OCI-LY3 (cell line): Measurements from ENCODE around the gene MARK4.

Source experiments
- H2AFZ ChIP-seq: fragments of 200-600, 300-600 bp; shearing (Covaris generic); 2 replicates; pipeline ENCODE4 v1.6.0; 2014; ENCODE audit warnings: antibody characterized with exemption, low read depth, low read length
- H3K27ac ChIP-seq: fragments of 200-600, 300-600 bp; sonication (generic); 2 replicates; pipeline ENCODE4 v1.5.1; 2014; ENCODE audit warnings: mild to moderate bottlenecking, low read length, moderate library complexity, mixed read lengths
- H3K27me3 ChIP-seq: fragments of 200-600, 300-600 bp; sonication (generic); 2 replicates; pipeline ENCODE4 v1.6.1; 2014; ENCODE audit warnings: low read depth, low read length, mixed read lengths
- H3K36me3 ChIP-seq: fragments of 200-600, 300-600 bp; sonication (generic); replicated peaks from 2 replicates; pipeline ENCODE3; 2014; ENCODE audit warnings: low read depth, low read length, mixed read lengths
- H3K4me1 ChIP-seq: fragments of 300-600, 200-600 bp; sonication (generic); 2 replicates; pipeline ENCODE4 v1.6.1; 2014; ENCODE audit warnings: low read length, mixed read lengths
- H3K4me2 ChIP-seq: fragments of 200-600, 300-600 bp; sonication (generic); 2 replicates; pipeline ENCODE4 v1.6.1; 2014; ENCODE audit warnings: low read length, mixed read lengths
- H3K4me3 ChIP-seq: fragments of 300-600, 200-600 bp; sonication (generic); 2 replicates; pipeline ENCODE4 v1.5.1; 2014; ENCODE audit warnings: antibody characterized with exemption, mild to moderate bottlenecking, low read length, moderate library complexity
- H3K79me2 ChIP-seq: fragments of 300-600, 200-600 bp; shearing (Covaris generic); 2 replicates; pipeline ENCODE4 v1.6.1; 2014; ENCODE audit warnings: mild to moderate bottlenecking, low read length, mixed read lengths
- H3K9ac ChIP-seq: fragments of 300-600, 200-600 bp; shearing (Covaris generic); 2 replicates; pipeline ENCODE4 v1.6.0; 2014; ENCODE audit warnings: mild to moderate bottlenecking, low read length, moderate library complexity
- H3K9me3 ChIP-seq: fragments of 200-600, 300-600 bp; shearing (Covaris generic); 2 replicates; pipeline ENCODE4 v1.6.1; 2014; ENCODE audit warnings: low read length, mixed read lengths; ENCODE audit not compliant: insufficient read depth
- H4K20me1 ChIP-seq: fragments of 200-600, 300-600 bp; sonication (generic); 2 replicates; pipeline ENCODE4 v1.6.1; 2016; ENCODE audit warnings: low read length, mixed read lengths; ENCODE audit not compliant: insufficient read depth
- CTCF ChIP-seq: fragments of 200-600, 300-600 bp; sonication (generic); IDR thresholded peaks from 2 replicates; pipeline ENCODE4 v1.5.1; 2014; ENCODE audit warnings: antibody characterized with exemption, low read length, low read depth
- EZH2phosphoT487 ChIP-seq: fragments of 200-600 bp; shearing (Covaris generic); IDR thresholded peaks from 2 replicates; pipeline ENCODE4 v1.6.1; 2018; ENCODE audit warnings: antibody characterized with exemption, mixed run types, low read depth

The MARK4 gene

GRCh38 chr19:45294291-45295029, 43.4 kb downstream of the MARK4 start:
- no peaks in the 10 kb centered on the region for H3K4me1 ChIP-seq
- no peaks in the 10 kb centered on the region for H3K79me2 ChIP-seq
- H3K4me3 ChIP-seq: no peak overlapping the region
- no peaks in the 10 kb centered on the region for H3K9me3 ChIP-seq
- H3K9ac ChIP-seq: no peak overlapping the region
- no peaks in the 10 kb centered on the region for H3K27me3 ChIP-seq
- H4K20me1 ChIP-seq: no peaks in the 10 kb centered on the region
- H3K36me3 ChIP-seq: peaks cover 9% of the 10 kb centered on the region
- H3K27ac ChIP-seq: no peak overlapping the region
- no peak overlapping the region for H2AFZ ChIP-seq
- TF ChIP-seq EZH2phosphoT487: no peak
- TF ChIP-seq CTCF: no peak
- no peak overlapping the region for H3K4me2 ChIP-seq

- TF ChIP-seq EZH2phosphoT487: no peak
- TF ChIP-seq CTCF: no peak
- Histone ChIP-seq H3K36me3 (peaks cover 9% of the 10 kb centered on the region), H3K9ac (no peak overlapping the region), H2AFZ (no peak overlapping the region), H3K79me2 (no peaks in the 10 kb centered on the region), H4K20me1 (no peaks in the 10 kb centered on the region), H3K4me1 (no peaks in the 10 kb centered on the region), H3K9me3 (no peaks in the 10 kb centered on the region), H3K27me3 (no peaks in the 10 kb centered on the region), H3K27ac (no peak overlapping the region), H3K4me2 (no peak overlapping the region), H3K4me3 (no peak overlapping the region)
Observed at GRCh38 chr19:45295873-45296272, 44.8 kb downstream of the MARK4 start.

- no peak overlapping the region for H3K4me3 ChIP-seq
- no peak overlapping the region for H3K4me2 ChIP-seq
- H4K20me1 ChIP-seq: no peaks in the 10 kb centered on the region
- no peak overlapping the region for H3K27ac ChIP-seq
- H3K9ac ChIP-seq: no peak overlapping the region
- no peaks in the 10 kb centered on the region for H3K27me3 ChIP-seq
- H3K9me3 ChIP-seq: no peaks in the 10 kb centered on the region
- H3K79me2 ChIP-seq: no peaks in the 10 kb centered on the region
- no peak for TF ChIP-seq CTCF
- no peak for TF ChIP-seq EZH2phosphoT487
- no peak overlapping the region for H2AFZ ChIP-seq
- peaks cover 9% of the 10 kb centered on the region for H3K36me3 ChIP-seq
- no peaks in the 10 kb centered on the region for H3K4me1 ChIP-seq
Observed at GRCh38 chr19:45296355-45296754, 45.3 kb downstream of the MARK4 start.

GRCh38 chr19:45297674-45298073, 46.6 kb downstream of the MARK4 start:
- no peak overlapping the region for H3K27ac ChIP-seq
- H3K4me1 ChIP-seq: no peaks in the 10 kb centered on the region
- H3K9ac ChIP-seq: no peak overlapping the region
- no peak overlapping the region for H2AFZ ChIP-seq
- H3K36me3 ChIP-seq: peaks cover 6% of the 10 kb centered on the region
- no peaks in the 10 kb centered on the region for H3K27me3 ChIP-seq
- H3K79me2 ChIP-seq: no peaks in the 10 kb centered on the region
- no peaks in the 10 kb centered on the region for H3K9me3 ChIP-seq
- no peak for TF ChIP-seq CTCF
- TF ChIP-seq EZH2phosphoT487: no peak
- no peaks in the 10 kb centered on the region for H4K20me1 ChIP-seq
- no peak overlapping the region for H3K4me2 ChIP-seq
- H3K4me3 ChIP-seq: no peak overlapping the region
